Measurements from ENCODE around the gene PTPRN2.

Gene PTPRN2

DNA sequence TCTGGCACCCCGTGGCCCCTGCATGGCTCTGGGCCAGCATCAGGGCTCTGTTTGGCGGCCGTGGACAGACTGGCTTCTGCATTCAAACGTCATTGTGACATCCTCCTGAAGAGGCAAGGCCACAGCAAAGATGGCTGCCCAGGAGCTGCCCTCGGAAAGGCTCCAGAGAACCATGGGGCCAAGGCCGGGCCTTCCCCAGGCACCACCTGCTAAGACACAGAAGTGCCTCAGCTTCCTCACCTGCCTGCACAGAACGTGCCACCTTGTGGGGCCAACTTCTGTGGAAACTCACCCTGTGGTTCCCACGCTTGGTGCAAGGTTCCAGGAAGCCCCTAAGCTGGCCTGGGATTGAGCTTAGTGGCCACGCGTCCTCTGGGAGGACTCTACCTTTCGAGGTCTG lies 396.9 kb downstream of the PTPRN2 start:
- Histone ChIP-seq H3K4me3 (ENCODE audit: low read length) (no peak overlapping the region), H3K4me1 (ENCODE audit: control insufficient read depth, insufficient read depth, low read length) (no peaks in the 10 kb centered on the region), H3K36me3 (ENCODE audit: control insufficient read depth, insufficient read depth, low read length) (no peaks in the 10 kb centered on the region), H3K9me3 (ENCODE audit: control insufficient read depth, low read length) (no peaks in the 10 kb centered on the region), H3K9ac (ENCODE audit: low read length) (no peak overlapping the region), H3K27me3 (ENCODE audit: control insufficient read depth, insufficient read depth, low read length) (no peaks in the 10 kb centered on the region)

DNA sequence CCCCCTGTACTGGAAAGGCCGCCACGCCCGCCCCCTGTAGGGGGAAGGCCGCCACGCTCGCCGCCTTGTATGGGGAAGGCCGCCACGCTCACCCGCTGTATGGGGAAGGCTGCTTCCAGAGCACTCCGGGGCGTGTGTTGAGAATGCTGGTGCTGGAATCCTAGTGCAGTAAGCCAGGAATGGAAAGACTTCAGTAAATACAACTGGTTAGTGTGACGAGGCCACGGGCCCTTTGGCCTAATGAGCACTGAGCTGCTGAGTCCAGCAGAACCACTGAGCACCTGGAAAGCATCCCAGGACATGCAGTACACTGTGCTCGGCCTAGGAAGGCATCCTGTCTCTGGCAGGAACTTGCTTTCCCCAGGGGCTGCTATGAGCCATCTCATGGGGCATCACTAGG lies 398.9 kb downstream of the PTPRN2 start:
- Histone ChIP-seq H3K9me3 (ENCODE audit: control insufficient read depth, low read length) (no peaks in the 10 kb centered on the region), H3K36me3 (ENCODE audit: control insufficient read depth, insufficient read depth, low read length) (no peaks in the 10 kb centered on the region), H3K9ac (ENCODE audit: low read length) (no peak overlapping the region), H3K27me3 (ENCODE audit: control insufficient read depth, insufficient read depth, low read length) (no peaks in the 10 kb centered on the region), H3K4me3 (ENCODE audit: low read length) (no peak overlapping the region), H3K4me1 (ENCODE audit: control insufficient read depth, insufficient read depth, low read length) (no peaks in the 10 kb centered on the region)

DNA sequence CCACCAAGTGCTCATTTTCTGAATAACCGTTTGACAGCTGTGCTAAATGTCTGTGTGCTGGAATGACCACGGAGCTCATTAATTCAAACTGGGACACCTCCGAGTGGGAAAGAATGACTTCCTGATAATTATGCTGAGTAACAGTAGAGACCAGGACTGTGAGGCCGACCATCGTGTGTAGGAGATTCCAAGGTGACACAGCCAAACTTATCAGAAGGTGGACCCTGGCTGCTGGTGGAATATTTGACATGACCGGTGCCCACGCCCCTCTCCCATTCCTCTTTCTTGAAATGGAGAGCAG lies 400.0 kb downstream of the PTPRN2 start:
- Histone ChIP-seq H3K9ac (ENCODE audit: low read length) (no peak overlapping the region), H3K36me3 (ENCODE audit: control insufficient read depth, insufficient read depth, low read length) (no peaks in the 10 kb centered on the region), H3K4me3 (ENCODE audit: low read length) (no peak overlapping the region), H3K27me3 (ENCODE audit: control insufficient read depth, insufficient read depth, low read length) (no peaks in the 10 kb centered on the region), H3K9me3 (ENCODE audit: control insufficient read depth, low read length) (no peaks in the 10 kb centered on the region), H3K4me1 (ENCODE audit: control insufficient read depth, insufficient read depth, low read length) (no peaks in the 10 kb centered on the region)

DNA sequence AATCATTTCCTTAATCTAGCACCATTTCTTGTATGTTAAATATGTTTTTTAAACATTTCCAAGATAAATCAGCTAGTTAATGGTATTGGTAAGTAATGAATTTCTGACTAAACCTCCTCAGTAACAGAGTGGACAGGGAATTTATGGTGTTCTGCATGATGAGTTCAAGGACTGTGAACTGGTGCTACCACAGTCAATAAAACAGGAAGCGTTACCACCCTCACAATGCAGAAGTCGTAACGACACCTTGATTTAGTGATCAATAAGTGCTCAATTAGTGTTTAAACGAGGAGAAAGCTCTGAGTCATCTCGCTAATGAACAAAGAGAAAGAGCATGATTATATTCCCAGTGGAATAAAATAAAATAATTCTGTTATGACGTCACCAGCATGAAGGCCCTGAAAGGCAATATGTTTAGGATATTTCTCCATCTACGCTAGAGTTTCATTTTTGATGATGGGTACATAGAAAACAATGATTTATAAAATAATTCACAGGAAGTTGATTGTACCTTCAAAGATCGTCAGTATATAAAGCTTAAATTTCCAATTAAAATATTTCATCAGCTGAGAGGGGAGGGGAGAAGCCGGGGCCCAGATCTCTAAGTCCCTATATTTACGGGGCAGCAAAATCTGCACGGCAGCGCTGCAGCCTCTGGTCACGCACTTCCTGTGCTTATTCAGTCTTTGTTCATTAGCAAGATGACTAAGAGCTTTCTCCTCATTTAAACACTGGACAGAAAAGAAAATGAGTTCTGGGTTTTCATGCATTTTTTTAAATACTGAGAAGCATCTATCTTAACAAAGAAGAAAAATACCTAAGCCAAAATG lies 400.5 kb downstream of the PTPRN2 start:
- Histone ChIP-seq H3K9ac (ENCODE audit: low read length) (no peak overlapping the region), H3K27me3 (ENCODE audit: control insufficient read depth, insufficient read depth, low read length) (no peaks in the 10 kb centered on the region), H3K9me3 (ENCODE audit: control insufficient read depth, low read length) (no peaks in the 10 kb centered on the region), H3K4me1 (ENCODE audit: control insufficient read depth, insufficient read depth, low read length) (no peaks in the 10 kb centered on the region), H3K36me3 (ENCODE audit: control insufficient read depth, insufficient read depth, low read length) (no peaks in the 10 kb centered on the region), H3K4me3 (ENCODE audit: low read length) (no peak overlapping the region)

DNA sequence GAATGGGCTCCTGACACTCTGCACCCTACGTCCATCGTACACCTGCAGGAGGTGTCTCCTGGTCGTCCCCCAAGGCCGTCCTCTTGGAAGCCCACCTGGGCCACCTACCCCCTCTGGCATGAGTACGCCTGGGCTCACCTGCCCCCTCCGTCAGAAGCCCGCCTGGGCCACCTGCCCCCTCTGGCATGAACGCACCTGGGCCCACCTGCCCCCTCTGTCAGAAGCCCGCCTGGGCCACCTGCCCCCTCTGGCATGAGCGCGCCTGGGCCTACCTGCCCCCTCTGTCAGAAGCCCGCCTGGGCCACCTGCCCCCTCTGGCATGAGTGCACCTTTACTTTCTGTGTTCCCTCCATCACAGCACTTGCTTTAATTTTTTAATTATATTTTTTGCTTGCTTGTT lies 401.2 kb downstream of the PTPRN2 start:
- Histone ChIP-seq H3K27me3 (ENCODE audit: control insufficient read depth, insufficient read depth, low read length) (no peaks in the 10 kb centered on the region), H3K4me3 (ENCODE audit: low read length) (no peak overlapping the region), H3K36me3 (ENCODE audit: control insufficient read depth, insufficient read depth, low read length) (no peaks in the 10 kb centered on the region), H3K9ac (ENCODE audit: low read length) (no peak overlapping the region), H3K9me3 (ENCODE audit: control insufficient read depth, low read length) (no peaks in the 10 kb centered on the region), H3K4me1 (ENCODE audit: control insufficient read depth, insufficient read depth, low read length) (no peaks in the 10 kb centered on the region)

DNA sequence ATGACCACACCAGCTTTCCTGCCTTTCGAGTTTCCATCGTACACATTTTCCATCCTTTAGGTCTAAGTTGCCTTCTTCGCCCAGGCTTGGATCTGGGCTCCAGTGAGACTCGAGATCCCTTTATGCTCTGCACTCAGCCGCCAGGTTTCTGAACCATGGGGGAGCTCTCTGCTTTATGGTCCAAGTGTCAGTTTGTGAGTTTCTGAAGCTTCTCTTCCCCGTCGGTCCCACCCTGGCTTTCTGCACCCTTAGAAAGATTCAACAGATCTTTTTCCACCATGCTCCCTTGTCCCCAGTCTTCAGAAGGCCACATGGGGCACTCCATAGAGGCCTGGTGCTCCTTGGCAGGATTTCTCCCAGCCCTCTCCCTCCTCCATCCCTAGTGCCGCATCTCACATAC lies 402.0 kb downstream of the PTPRN2 start:
- Histone ChIP-seq H3K9me3 (ENCODE audit: control insufficient read depth, low read length) (no peaks in the 10 kb centered on the region), H3K9ac (ENCODE audit: low read length) (no peak overlapping the region), H3K36me3 (ENCODE audit: control insufficient read depth, insufficient read depth, low read length) (no peaks in the 10 kb centered on the region), H3K27me3 (ENCODE audit: control insufficient read depth, insufficient read depth, low read length) (no peaks in the 10 kb centered on the region), H3K4me3 (ENCODE audit: low read length) (no peak overlapping the region), H3K4me1 (ENCODE audit: control insufficient read depth, insufficient read depth, low read length) (no peaks in the 10 kb centered on the region)

DNA sequence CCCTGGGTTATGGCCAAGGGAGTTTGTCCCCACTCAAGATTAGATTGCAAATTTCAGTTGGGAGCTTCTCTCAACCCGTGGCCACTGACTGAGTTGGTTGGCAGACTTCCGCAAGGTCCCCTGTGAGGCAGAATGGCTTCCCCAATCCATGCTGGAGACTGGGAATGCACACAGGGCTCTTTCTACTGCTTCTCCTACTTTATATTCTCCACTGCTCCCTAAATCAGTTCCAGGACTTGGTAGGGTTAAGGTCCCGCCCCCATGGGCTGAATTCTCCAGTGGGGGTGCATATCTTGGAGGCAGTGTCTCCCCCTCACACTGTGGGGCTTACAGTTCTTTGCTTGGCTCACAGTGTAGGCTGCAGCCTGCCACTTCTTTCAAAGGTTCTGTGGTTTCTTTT lies 404.2 kb downstream of the PTPRN2 start:
- Histone ChIP-seq H3K4me3 (ENCODE audit: low read length) (no peak overlapping the region), H3K27me3 (ENCODE audit: control insufficient read depth, insufficient read depth, low read length) (no peaks in the 10 kb centered on the region), H3K4me1 (ENCODE audit: control insufficient read depth, insufficient read depth, low read length) (no peaks in the 10 kb centered on the region), H3K36me3 (ENCODE audit: control insufficient read depth, insufficient read depth, low read length) (no peaks in the 10 kb centered on the region), H3K9ac (ENCODE audit: low read length) (no peak overlapping the region), H3K9me3 (ENCODE audit: control insufficient read depth, low read length) (no peaks in the 10 kb centered on the region)

DNA sequence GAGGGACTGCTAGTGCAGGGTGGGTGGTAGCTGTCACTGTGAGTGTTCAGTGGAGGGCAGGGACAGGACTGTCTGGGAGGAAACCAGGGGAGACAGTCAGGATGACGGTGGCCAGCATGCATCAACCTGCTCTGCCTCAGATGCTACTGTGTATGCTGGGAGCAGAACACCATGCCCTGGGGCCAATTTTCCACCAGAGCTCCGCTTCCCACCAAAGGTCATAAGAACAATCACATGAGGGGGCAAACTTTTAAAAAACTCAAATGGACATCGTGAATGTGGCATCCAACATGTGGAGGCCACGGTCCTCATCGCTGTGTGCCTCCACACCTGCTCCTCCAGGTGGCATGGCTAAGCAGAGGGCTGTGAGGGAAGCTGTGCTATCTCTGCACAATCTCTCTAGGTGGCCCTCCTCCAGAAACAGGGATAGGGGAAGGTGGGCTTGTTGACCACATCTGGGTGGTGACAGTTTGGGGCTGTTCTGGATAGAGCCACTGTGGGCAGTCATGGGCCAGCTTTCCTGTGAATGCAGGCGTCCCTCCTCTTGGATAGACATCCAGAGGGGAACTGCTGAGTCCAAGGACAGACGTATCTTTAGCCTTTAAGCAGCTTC lies 411.0 kb downstream of the PTPRN2 start:
- no peak overlapping the region for H3K4me3 ChIP-seq (ENCODE audit: low read length)
- H3K4me1 ChIP-seq (ENCODE audit: control insufficient read depth, insufficient read depth, low read length) = no peaks in the 10 kb centered on the region
- no peaks in the 10 kb centered on the region for H3K36me3 ChIP-seq (ENCODE audit: control insufficient read depth, insufficient read depth, low read length)
- H3K27me3 ChIP-seq (ENCODE audit: control insufficient read depth, insufficient read depth, low read length) = no peaks in the 10 kb centered on the region
- no peak overlapping the region for H3K9ac ChIP-seq (ENCODE audit: low read length)
- H3K9me3 ChIP-seq (ENCODE audit: control insufficient read depth, low read length) = no peaks in the 10 kb centered on the region

DNA sequence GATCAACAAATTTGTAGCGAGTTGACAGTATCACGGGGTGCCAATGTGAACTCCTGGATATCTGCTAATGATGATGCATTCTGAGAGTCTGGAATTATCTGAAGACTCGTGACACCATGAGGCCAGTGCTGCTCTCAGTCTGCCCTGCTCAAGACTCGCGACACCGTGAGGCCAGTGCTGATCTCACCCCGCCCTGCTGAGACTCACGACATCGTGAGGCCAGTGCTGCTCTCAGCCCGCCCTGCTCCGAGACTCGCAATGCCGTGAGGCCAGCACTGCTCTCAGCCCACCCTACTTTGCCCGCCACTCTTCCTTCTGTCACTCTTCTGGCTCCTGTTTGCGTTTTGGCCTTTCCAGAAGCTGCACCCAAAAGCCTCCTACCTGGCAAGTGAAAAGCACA lies 411.8 kb downstream of the PTPRN2 start:
- Histone ChIP-seq H3K27me3 (ENCODE audit: control insufficient read depth, insufficient read depth, low read length) (no peaks in the 10 kb centered on the region), H3K4me1 (ENCODE audit: control insufficient read depth, insufficient read depth, low read length) (no peaks in the 10 kb centered on the region), H3K36me3 (ENCODE audit: control insufficient read depth, insufficient read depth, low read length) (no peaks in the 10 kb centered on the region), H3K9me3 (ENCODE audit: control insufficient read depth, low read length) (no peaks in the 10 kb centered on the region), H3K9ac (ENCODE audit: low read length) (no peak overlapping the region), H3K4me3 (ENCODE audit: low read length) (no peak overlapping the region)

DNA sequence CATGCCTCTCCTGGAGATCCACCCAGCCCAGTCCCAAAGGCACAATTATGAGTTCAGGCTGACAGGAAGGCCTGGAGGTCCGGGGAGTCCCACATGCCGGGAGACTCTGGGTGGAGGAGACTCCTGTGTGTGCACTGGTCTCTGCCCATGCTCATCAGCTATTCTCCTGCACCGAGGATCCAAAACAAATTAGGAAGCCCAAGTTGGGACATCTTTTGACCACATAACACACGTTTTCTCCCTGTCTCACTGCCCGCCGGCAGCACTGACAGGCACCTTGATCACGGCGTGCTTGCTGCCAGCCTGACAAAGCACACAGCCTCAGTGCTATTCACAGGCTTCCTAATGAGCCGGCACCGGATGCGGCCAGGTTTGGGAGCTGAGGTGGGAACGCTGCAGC lies 412.7 kb downstream of the PTPRN2 start:
- no peaks in the 10 kb centered on the region for H3K27me3 ChIP-seq (ENCODE audit: control insufficient read depth, insufficient read depth, low read length)
- H3K4me1 ChIP-seq (ENCODE audit: control insufficient read depth, insufficient read depth, low read length) = no peaks in the 10 kb centered on the region
- H3K4me3 ChIP-seq (ENCODE audit: low read length) = no peak overlapping the region
- H3K9ac ChIP-seq (ENCODE audit: low read length) = no peak overlapping the region
- no peaks in the 10 kb centered on the region for H3K36me3 ChIP-seq (ENCODE audit: control insufficient read depth, insufficient read depth, low read length)
- no peaks in the 10 kb centered on the region for H3K9me3 ChIP-seq (ENCODE audit: control insufficient read depth, low read length)

DNA sequence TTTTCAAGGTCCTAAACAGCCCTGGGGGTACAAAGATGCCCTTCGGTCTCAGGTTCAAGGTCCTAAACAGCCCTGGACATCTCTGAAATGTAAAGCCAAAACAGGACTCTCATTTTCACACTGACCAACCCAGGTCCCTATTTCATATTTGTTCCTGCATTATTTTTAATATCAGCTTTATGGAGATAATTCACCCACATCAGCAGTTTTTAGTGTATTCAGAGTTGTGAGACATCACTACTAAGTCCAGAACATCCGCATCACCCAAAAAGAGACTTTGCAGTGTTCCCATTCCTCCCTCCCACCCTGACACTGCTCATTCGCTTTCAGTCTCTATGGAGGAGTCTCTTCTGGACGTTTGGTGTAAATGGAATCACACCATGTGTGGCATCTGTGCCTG lies 420.2 kb downstream of the PTPRN2 start:
- Histone ChIP-seq H3K27me3 (ENCODE audit: control insufficient read depth, insufficient read depth, low read length) (no peaks in the 10 kb centered on the region), H3K4me3 (ENCODE audit: low read length) (no peak overlapping the region), H3K9ac (ENCODE audit: low read length) (no peak overlapping the region), H3K9me3 (ENCODE audit: control insufficient read depth, low read length) (no peaks in the 10 kb centered on the region), H3K36me3 (ENCODE audit: control insufficient read depth, insufficient read depth, low read length) (no peaks in the 10 kb centered on the region), H3K4me1 (ENCODE audit: control insufficient read depth, insufficient read depth, low read length) (no peaks in the 10 kb centered on the region)

DNA sequence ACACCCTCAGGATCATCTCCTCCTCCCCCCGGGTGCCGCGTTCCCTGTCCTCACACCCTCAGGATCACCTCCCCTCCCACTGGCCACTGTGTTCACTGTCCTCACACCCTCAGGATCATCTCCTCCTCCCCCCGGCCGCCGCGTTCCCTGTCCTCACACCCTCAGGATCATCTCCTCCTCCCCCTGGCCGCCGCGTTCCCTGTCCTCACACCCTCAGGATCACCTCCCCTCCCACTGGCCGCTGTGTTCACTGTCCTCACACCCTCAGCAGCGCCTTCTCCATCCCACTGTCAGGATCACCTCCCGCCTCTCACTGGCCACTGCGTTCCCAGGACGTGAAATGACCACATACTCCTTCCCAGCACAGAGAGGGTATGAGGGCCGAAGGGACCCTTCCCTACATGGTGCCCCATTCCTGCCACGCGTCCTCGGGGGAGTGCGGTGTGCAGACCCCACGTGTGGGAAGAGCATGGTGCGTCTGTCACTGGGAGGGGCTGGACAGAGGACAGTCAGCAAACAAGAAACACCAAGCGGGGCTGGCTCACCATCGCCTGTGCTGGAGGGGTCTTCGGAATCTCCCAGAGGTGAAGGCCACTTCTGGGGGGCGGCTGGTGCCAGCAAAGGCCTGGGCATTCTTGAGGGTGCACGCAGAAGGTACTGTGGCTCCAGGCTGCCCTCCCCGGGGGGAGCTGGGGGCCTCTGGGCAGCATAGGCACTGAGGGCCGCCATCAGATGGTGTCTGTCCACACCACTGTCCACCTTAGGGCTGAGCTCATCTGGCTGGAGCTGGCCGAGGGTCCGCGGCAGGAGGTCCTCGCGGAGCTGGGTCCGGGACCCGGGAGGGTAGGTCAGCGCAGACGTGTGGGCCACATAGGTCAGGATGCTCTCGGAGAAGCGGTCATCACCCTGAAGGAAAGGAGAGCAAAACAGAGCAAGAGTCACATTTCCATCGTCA lies 421.0 kb downstream of the PTPRN2 start:
- no peak overlapping the region for H3K9ac ChIP-seq (ENCODE audit: low read length)
- no peak overlapping the region for H3K4me3 ChIP-seq (ENCODE audit: low read length)
- H3K36me3 ChIP-seq (ENCODE audit: control insufficient read depth, insufficient read depth, low read length) = no peaks in the 10 kb centered on the region
- no peaks in the 10 kb centered on the region for H3K4me1 ChIP-seq (ENCODE audit: control insufficient read depth, insufficient read depth, low read length)
- H3K27me3 ChIP-seq (ENCODE audit: control insufficient read depth, insufficient read depth, low read length) = no peaks in the 10 kb centered on the region
- H3K9me3 ChIP-seq (ENCODE audit: control insufficient read depth, low read length) = no peaks in the 10 kb centered on the region

All from mucosa of stomach (tissue), 1 donor.